ENCODE results near the gene GSTM4.

DNA sequence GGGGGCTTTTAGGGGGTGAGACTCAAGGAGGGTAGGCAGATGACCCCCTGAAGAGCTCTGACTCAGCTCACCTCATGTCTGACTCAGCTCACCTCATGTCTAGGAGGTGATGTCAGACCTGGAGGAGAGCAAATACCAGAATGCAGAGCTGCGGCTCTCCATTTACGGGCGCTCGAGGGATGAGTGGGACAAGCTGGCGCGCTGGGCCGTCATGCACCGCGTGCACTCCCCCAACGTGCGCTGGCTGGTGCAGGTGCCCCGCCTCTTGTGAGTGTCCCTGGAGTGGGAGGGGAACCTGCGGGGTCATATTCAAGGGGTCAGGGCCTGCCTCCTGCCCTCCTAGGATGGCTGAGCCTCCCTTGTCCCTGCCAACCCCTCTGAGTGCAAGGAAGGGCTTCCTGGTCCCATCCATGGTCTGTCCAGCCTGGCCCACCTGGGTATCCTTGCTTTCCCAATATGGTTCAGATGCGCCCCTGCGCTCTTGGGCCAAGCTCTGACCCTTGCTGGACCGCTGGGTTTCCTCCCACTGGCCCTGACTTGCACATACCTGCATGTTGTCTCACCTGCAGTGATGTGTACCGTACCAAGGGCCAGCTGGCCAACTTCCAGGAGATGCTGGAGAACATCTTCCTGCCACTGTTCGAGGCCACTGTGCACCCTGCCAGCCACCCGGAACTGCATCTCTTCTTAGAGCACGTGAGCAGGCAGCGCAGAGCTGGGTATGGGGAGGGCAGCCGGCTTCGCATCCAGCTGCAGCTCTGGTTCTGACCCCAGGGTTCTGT lies 27.2 kb upstream of the GSTM4 start:
- TF ChIP-seq, protein P1, sequence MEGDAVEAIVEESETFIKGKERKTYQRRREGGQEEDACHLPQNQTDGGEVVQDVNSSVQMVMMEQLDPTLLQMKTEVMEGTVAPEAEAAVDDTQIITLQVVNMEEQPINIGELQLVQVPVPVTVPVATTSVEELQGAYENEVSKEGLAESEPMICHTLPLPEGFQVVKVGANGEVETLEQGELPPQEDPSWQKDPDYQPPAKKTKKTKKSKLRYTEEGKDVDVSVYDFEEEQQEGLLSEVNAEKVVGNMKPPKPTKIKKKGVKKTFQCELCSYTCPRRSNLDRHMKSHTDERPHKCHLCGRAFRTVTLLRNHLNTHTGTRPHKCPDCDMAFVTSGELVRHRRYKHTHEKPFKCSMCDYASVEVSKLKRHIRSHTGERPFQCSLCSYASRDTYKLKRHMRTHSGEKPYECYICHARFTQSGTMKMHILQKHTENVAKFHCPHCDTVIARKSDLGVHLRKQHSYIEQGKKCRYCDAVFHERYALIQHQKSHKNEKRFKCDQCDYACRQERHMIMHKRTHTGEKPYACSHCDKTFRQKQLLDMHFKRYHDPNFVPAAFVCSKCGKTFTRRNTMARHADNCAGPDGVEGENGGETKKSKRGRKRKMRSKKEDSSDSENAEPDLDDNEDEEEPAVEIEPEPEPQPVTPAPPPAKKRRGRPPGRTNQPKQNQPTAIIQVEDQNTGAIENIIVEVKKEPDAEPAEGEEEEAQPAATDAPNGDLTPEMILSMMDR (IDR thresholded peaks at IDR 0.05), result no peak
- no peak for TF ChIP-seq POLR2A (IDR thresholded peaks at IDR 0.05; ENCODE audit: low read depth)
- TF ChIP-seq POLR2AphosphoS5 (IDR thresholded peaks at IDR 0.05), result no peak
- TF ChIP-seq EP300 (IDR thresholded peaks at IDR 0.05), result no peak
